ENCODE measurements around the gene MRPS34. TPM values are rescaled to one million over a fixed set of nuclear protein-coding genes. Genes with fewer than 3 reads are reported as not detected.

MRPS34 gene
- total and polyA plus RNA-seq, 3 experiments from 2014 or later, result 155 to 176 (median 172) TPM

- CTCF ChIA-PET, result no interaction called here
- peak overlapping the region in 1 of 7 donors; percentile 37 for H3K4me3 Mint-ChIP-seq
- H3K27me3 Mint-ChIP-seq, result no peaks in the 10 kb centered on the region
- Histone ChIP-seq H3K4me3 (ENCODE audit: low read length) (no peak overlapping the region), H3K27me3 (ENCODE audit: insufficient read depth, low read length, poor library complexity, severe bottlenecking) (no peaks in the 10 kb centered on the region), H3K4me1 (ENCODE audit: insufficient read depth, low read length) (no peaks in the 10 kb centered on the region), H3K9me3 (ENCODE audit: low read length) (no peaks in the 10 kb centered on the region), H3K36me3 (ENCODE audit: insufficient read depth, low read length) (peaks cover 23% of the 10 kb centered on the region), H3K27ac (ENCODE audit: low read depth, low read length) (no peak overlapping the region)
- peaks cover 0 to 66% (median 9%) of the 10 kb centered on the region in 3 donors for H3K36me3 Mint-ChIP-seq
- POLR2A ChIA-PET, result no interaction called here
- H3K9me3 Mint-ChIP-seq, result no peaks in the 10 kb centered on the region
- no peak for DNase-seq
- peak overlapping the region in 2 of 8 donors; percentile 5 to 19 for H3K27ac Mint-ChIP-seq
- H3K4me1 Mint-ChIP-seq, result peaks cover 0 to 11% (median 5%) of the 10 kb centered on the region in 3 donors
Measured at GRCh38 chr16:1817716-1818115, 44.8 kb upstream of the MRPS34 start.

- ChIA-PET CTCF (no interaction called here), POLR2A (no interaction called here)
- DNase-seq, result no peak
- Mint-ChIP-seq H3K36me3 (peaks cover 0 to 62% (median 9%) of the 10 kb centered on the region in 3 donors), H3K27ac (peak overlapping the region in 1 of 8 donors; percentile 46), H3K9me3 (no peaks in the 10 kb centered on the region), H3K4me1 (peaks cover 0 to 11% (median 5%) of the 10 kb centered on the region in 3 donors), H3K4me3 (no peak overlapping the region), H3K27me3 (no peaks in the 10 kb centered on the region)
- Histone ChIP-seq H3K4me3 (ENCODE audit: low read length) (no peak overlapping the region), H3K9me3 (ENCODE audit: low read length) (no peaks in the 10 kb centered on the region), H3K27ac (ENCODE audit: low read depth, low read length) (no peak overlapping the region), H3K27me3 (ENCODE audit: insufficient read depth, low read length, poor library complexity, severe bottlenecking) (no peaks in the 10 kb centered on the region), H3K36me3 (ENCODE audit: insufficient read depth, low read length) (peaks cover 18% of the 10 kb centered on the region), H3K4me1 (ENCODE audit: insufficient read depth, low read length) (no peaks in the 10 kb centered on the region)
Measured at GRCh38 chr16:1817276-1817589, 44.3 kb upstream of the MRPS34 start.

- H3K4me1 Mint-ChIP-seq, result peaks cover 0 to 11% (median 5%) of the 10 kb centered on the region in 3 donors
- Histone ChIP-seq H3K4me1 (ENCODE audit: insufficient read depth, low read length) (no peaks in the 10 kb centered on the region), H3K27ac (ENCODE audit: low read depth, low read length) (no peak overlapping the region), H3K36me3 (ENCODE audit: insufficient read depth, low read length) (peaks cover 14% of the 10 kb centered on the region), H3K4me3 (ENCODE audit: low read length) (no peak overlapping the region), H3K27me3 (ENCODE audit: insufficient read depth, low read length, poor library complexity, severe bottlenecking) (no peaks in the 10 kb centered on the region), H3K9me3 (ENCODE audit: low read length) (no peaks in the 10 kb centered on the region)
- CTCF ChIA-PET, result no interaction called here
- H3K4me3 Mint-ChIP-seq, result no peak overlapping the region
- H3K27ac Mint-ChIP-seq, result no peak overlapping the region
- H3K9me3 Mint-ChIP-seq, result no peaks in the 10 kb centered on the region
- H3K27me3 Mint-ChIP-seq, result no peaks in the 10 kb centered on the region
- H3K36me3 Mint-ChIP-seq, result peaks cover 0 to 61% (median 9%) of the 10 kb centered on the region in 3 donors
- POLR2A ChIA-PET, result no interaction called here
- DNase-seq, result no peak
Measured at GRCh38 chr16:1816396-1817275, 43.7 kb upstream of the MRPS34 start.

- POLR2A ChIA-PET, result no interaction called here
- CTCF ChIA-PET, result no interaction called here
- peaks cover 0 to 11% (median 5%) of the 10 kb centered on the region in 3 donors for H3K4me1 Mint-ChIP-seq
Measured at GRCh38 chr16:1815461-1815860, 42.5 kb upstream of the MRPS34 start.

GRCh38 chr16:1812732-1813163, 39.8 kb upstream of the MRPS34 start:
- Mint-ChIP-seq H3K27ac (peak overlapping the region in 3 of 8 donors; percentile 7 to 52 (median 33)), H3K27me3 (no peaks in the 10 kb centered on the region), H3K4me1 (peaks cover 0 to 11% (median 5%) of the 10 kb centered on the region in 3 donors), H3K9me3 (no peaks in the 10 kb centered on the region), H3K36me3 (peaks cover under 1 to 60% (median 9%) of the 10 kb centered on the region in 3 donors), H3K4me3 (no peak overlapping the region)
- peak in 3 of 5 donors; percentile 21 to 62 (median 51) for DNase-seq
- Histone ChIP-seq H3K4me3 (ENCODE audit: low read length) (no peak overlapping the region), H3K27me3 (ENCODE audit: insufficient read depth, low read length, poor library complexity, severe bottlenecking) (no peaks in the 10 kb centered on the region), H3K9me3 (ENCODE audit: low read length) (no peaks in the 10 kb centered on the region), H3K4me1 (ENCODE audit: insufficient read depth, low read length) (no peaks in the 10 kb centered on the region), H3K36me3 (ENCODE audit: insufficient read depth, low read length) (peaks cover 27% of the 10 kb centered on the region), H3K27ac (ENCODE audit: low read depth, low read length) (no peak overlapping the region)
- ChIA-PET POLR2A (no interaction called here), CTCF (interaction anchor here (0.9 kb wide), 1 partner anchor 10 kb away, joined by 5 read pairs; no protein-coding TSS in a partner anchor)

More at GRCh38 chr16:1815461-1815860, 42.5 kb upstream of the MRPS34 start:
- Mint-ChIP-seq H3K27ac (peak overlapping the region in 3 of 8 donors; percentile 17 to 43 (median 27)), H3K27me3 (no peaks in the 10 kb centered on the region), H3K36me3 (peaks cover 0 to 53% (median 9%) of the 10 kb centered on the region in 3 donors), H3K4me3 (no peak overlapping the region), H3K9me3 (no peaks in the 10 kb centered on the region)
- Histone ChIP-seq H3K27me3 (ENCODE audit: insufficient read depth, low read length, poor library complexity, severe bottlenecking) (no peaks in the 10 kb centered on the region), H3K4me3 (ENCODE audit: low read length) (no peak overlapping the region), H3K9me3 (ENCODE audit: low read length) (no peaks in the 10 kb centered on the region), H3K36me3 (ENCODE audit: insufficient read depth, low read length) (peaks cover 14% of the 10 kb centered on the region), H3K27ac (ENCODE audit: low read depth, low read length) (no peak overlapping the region), H3K4me1 (ENCODE audit: insufficient read depth, low read length) (no peaks in the 10 kb centered on the region)
- DNase-seq, result no peak

GRCh38 chr16:1810536-1810935, 37.6 kb upstream of the MRPS34 start:
- H3K27me3 ChIP-seq (ENCODE audit: insufficient read depth, low read length, poor library complexity, severe bottlenecking), result no peaks in the 10 kb centered on the region
- ChIA-PET POLR2A (interaction anchor here (0.6 kb wide), 1 partner anchor 558 kb away, joined by 3 read pairs; no protein-coding TSS in a partner anchor), CTCF (interaction anchor here (0.7 kb wide), 1 partner anchor 150 kb away, joined by 4 read pairs; no protein-coding TSS in a partner anchor)
- no peaks in the 10 kb centered on the region for H3K4me1 ChIP-seq (ENCODE audit: insufficient read depth, low read length)
- DNase-seq, result no peak
- H3K4me3 Mint-ChIP-seq, result no peak overlapping the region
- H3K36me3 Mint-ChIP-seq, result peaks cover 7 to 57% (median 14%) of the 10 kb centered on the region in 3 donors
- no peak overlapping the region for H3K27ac ChIP-seq (ENCODE audit: low read depth, low read length)
- H3K27me3 Mint-ChIP-seq, result no peaks in the 10 kb centered on the region
- no peak overlapping the region for H3K27ac Mint-ChIP-seq
- no peak overlapping the region for H3K4me3 ChIP-seq (ENCODE audit: low read length)
- peaks cover 0 to 11% (median 5%) of the 10 kb centered on the region in 3 donors for H3K4me1 Mint-ChIP-seq
- peaks cover 28% of the 10 kb centered on the region for H3K36me3 ChIP-seq (ENCODE audit: insufficient read depth, low read length)
- no peaks in the 10 kb centered on the region for H3K9me3 ChIP-seq (ENCODE audit: low read length)
- H3K9me3 Mint-ChIP-seq, result no peaks in the 10 kb centered on the region

- POLR2A ChIA-PET, result interaction anchor here (0.6 kb wide), 1 partner anchor 557 kb away, joined by 3 read pairs; no protein-coding TSS in a partner anchor
- H3K4me1 ChIP-seq (ENCODE audit: insufficient read depth, low read length), result no peaks in the 10 kb centered on the region
- H3K36me3 Mint-ChIP-seq, result peaks cover 7 to 54% (median 11%) of the 10 kb centered on the region in 3 donors
- H3K36me3 ChIP-seq (ENCODE audit: insufficient read depth, low read length), result peaks cover 23% of the 10 kb centered on the region
- no peak overlapping the region for H3K4me3 ChIP-seq (ENCODE audit: low read length)
- H3K4me1 Mint-ChIP-seq, result peaks cover 0 to 8% (median 5%) of the 10 kb centered on the region in 3 donors
- H3K27me3 ChIP-seq (ENCODE audit: insufficient read depth, low read length, poor library complexity, severe bottlenecking), result no peaks in the 10 kb centered on the region
- no peak overlapping the region for H3K27ac Mint-ChIP-seq
- CTCF ChIA-PET, result interaction anchor here (0.7 kb wide), 1 partner anchor 151 kb away, joined by 4 read pairs; no protein-coding TSS in a partner anchor
- H3K4me3 Mint-ChIP-seq, result no peak overlapping the region
- H3K27me3 Mint-ChIP-seq, result no peaks in the 10 kb centered on the region
- no peaks in the 10 kb centered on the region for H3K9me3 ChIP-seq (ENCODE audit: low read length)
- no peak for DNase-seq
- H3K27ac ChIP-seq (ENCODE audit: low read depth, low read length), result no peak overlapping the region
- H3K9me3 Mint-ChIP-seq, result no peaks in the 10 kb centered on the region
Measured at GRCh38 chr16:1810106-1810505, 37.2 kb upstream of the MRPS34 start.

- Histone ChIP-seq H3K9me3 (ENCODE audit: low read length) (no peaks in the 10 kb centered on the region), H3K27ac (ENCODE audit: low read depth, low read length) (no peak overlapping the region), H3K36me3 (ENCODE audit: insufficient read depth, low read length) (peaks cover 21% of the 10 kb centered on the region), H3K27me3 (ENCODE audit: insufficient read depth, low read length, poor library complexity, severe bottlenecking) (no peaks in the 10 kb centered on the region), H3K4me3 (ENCODE audit: low read length) (no peak overlapping the region), H3K4me1 (ENCODE audit: insufficient read depth, low read length) (no peaks in the 10 kb centered on the region)
- ChIA-PET CTCF (no interaction called here), POLR2A (no interaction called here)
- no peak for DNase-seq
- Mint-ChIP-seq H3K36me3 (peaks cover 7 to 53% (median 11%) of the 10 kb centered on the region in 3 donors), H3K27ac (no peak overlapping the region), H3K4me3 (no peak overlapping the region), H3K4me1 (peaks cover 0 to 7% (median 5%) of the 10 kb centered on the region in 3 donors), H3K9me3 (no peaks in the 10 kb centered on the region), H3K27me3 (no peaks in the 10 kb centered on the region)
Measured at GRCh38 chr16:1809281-1809801, 36.4 kb upstream of the MRPS34 start.

Measured in CD8-positive, alpha-beta memory T cell (primary cell).